Activated CD8-positive, alpha-beta memory T cell treated with anti-CD3 and anti-CD28 coated beads, Interleukin-2, amount 50 U/mL, for 1 hour (primary cell): Measurements from ENCODE around the gene CADM1.

ENCODE experiments used
- DNase-seq: peaks from one replicate; pipeline ENCODE4 v3.0.0-alpha.2; 2020; ENCODE audit errors: extremely low read depth

Gene CADM1

GRCh38 chr11:115504276-115505158, at the start of gene CADM1:
Gene CADM1, minus strand, starts transcription at chr11:115504415.
- peak; percentile 38 for DNase-seq

- no peak for DNase-seq
Observed at GRCh38 chr11:115552773-115553438, 48.7 kb upstream of the CADM1 start.

- no peak for DNase-seq
Observed at GRCh38 chr11:115552151-115552772, 48.0 kb upstream of the CADM1 start.

- DNase-seq, result no peak
Observed at GRCh38 chr11:115550291-115551059, 46.3 kb upstream of the CADM1 start.

- DNase-seq, result no peak
Observed at GRCh38 chr11:115548878-115549528, 44.8 kb upstream of the CADM1 start.

GRCh38 chr11:115545581-115546210, 41.5 kb upstream of the CADM1 start:
- DNase-seq, result no peak

- no peak for DNase-seq
Observed at GRCh38 chr11:115544422-115544948, 40.3 kb upstream of the CADM1 start.

GRCh38 chr11:115541518-115541917, 37.3 kb upstream of the CADM1 start:
- DNase-seq, result no peak

GRCh38 chr11:115539844-115540243, 35.6 kb upstream of the CADM1 start:
- no peak for DNase-seq

GRCh38 chr11:115535781-115536180, 31.6 kb upstream of the CADM1 start:
- DNase-seq, result no peak

GRCh38 chr11:115530752-115531151, 26.5 kb upstream of the CADM1 start:
- DNase-seq, result no peak

- DNase-seq, result no peak
Observed at GRCh38 chr11:115528225-115528624, 24.0 kb upstream of the CADM1 start.

- no peak for DNase-seq
Observed at GRCh38 chr11:115527534-115528125, 23.4 kb upstream of the CADM1 start.

- DNase-seq, result no peak
Observed at GRCh38 chr11:115525531-115526006, 21.4 kb upstream of the CADM1 start.

- no peak for DNase-seq
Observed at GRCh38 chr11:115524572-115524971, 20.4 kb upstream of the CADM1 start.

GRCh38 chr11:115523727-115524399, 19.6 kb upstream of the CADM1 start:
- DNase-seq, result no peak

- no peak for DNase-seq
Observed at GRCh38 chr11:115522302-115522701, 18.1 kb upstream of the CADM1 start.

GRCh38 chr11:115521825-115522224, 17.6 kb upstream of the CADM1 start:
- DNase-seq, result no peak

GRCh38 chr11:115518983-115519628, 14.9 kb upstream of the CADM1 start:
- no peak for DNase-seq
